ENCODE measurements around the gene AGO1.

DNA sequence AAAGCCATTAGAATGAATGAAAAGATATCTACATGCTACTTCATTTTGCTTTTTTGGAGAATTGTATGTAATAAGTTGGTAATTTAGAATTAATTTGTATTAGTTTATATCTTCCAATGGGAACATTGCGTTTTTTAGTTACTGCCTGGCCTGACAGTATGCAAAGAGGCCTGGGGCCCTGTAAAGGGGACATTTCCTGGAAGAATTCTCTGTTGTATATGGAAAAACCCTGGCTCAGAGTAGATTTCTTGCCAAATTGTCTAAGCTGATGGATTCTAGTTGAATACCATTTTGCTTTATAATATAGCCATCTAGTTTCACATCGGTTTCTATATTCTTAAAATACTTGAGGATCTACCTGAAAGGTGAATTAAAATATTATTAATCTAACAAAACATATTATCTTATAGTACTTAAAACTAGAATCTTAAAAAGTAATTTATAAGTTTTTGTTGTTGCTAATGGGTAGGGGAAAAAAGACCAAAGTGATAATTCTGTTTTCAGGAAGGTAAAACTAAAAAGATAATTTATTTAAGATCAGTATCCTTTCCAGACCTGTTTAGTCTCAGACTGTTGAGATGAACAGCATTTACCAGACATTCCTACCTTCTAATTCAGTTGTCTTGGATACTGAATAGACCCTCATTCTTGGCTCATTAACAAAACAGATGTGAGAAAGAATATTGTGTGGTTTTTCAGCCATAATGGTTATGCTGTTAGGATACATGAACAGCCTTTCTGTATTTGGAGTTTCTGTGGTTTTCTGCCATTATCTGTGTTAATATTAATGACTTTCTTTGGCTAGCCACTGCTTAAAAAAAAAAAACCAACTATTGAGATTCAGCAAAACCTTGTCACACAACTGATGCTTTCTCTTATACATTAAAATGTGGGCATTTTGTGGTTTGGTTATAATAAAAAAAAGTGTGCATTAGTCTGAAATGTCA is 52.7 kb downstream of the AGO1 start:
- TF ChIP-seq CTCF (conservative IDR thresholded peaks at IDR 0.05; ENCODE audit: low read length) (no peak), EZH2phosphoT487 (IDR thresholded peaks at IDR 0.05; ENCODE audit: borderline replicate concordance) (no peak)

All from Loucy (cell line).